ENCODE results near the gene ILDR2.

- TF ChIP-seq EZH2 (IDR thresholded peaks at IDR 0.05; ENCODE audit: insufficient read depth, poor library complexity, severe bottlenecking) (no peak), EZH2phosphoT487 (IDR thresholded peaks at IDR 0.05; ENCODE audit: insufficient read depth, low read depth) (no peak)
Observed at GRCh38 chr1:166918088-166918955, 57.0 kb downstream of the ILDR2 start.

Data from GM23248 (cell line).